Neural cell (in vitro differentiated cells): ENCODE results near the gene ZBTB7C. TPM values are rescaled to one million over a fixed set of nuclear protein-coding genes. Genes with fewer than 3 reads are reported as not detected.

ENCODE experiments used
- H2AFZ ChIP-seq: fragments of 200-600, 300-800 bp; sonication (generic), shearing (Covaris generic); 2 replicates; pipeline ENCODE4 v1.6.0; 2014; ENCODE audit warnings: low read depth, mild to moderate bottlenecking, antibody characterized with exemption, low read length, moderate library complexity
- H3F3A ChIP-seq: fragments of 200-600 bp; shearing (Covaris generic); 2 replicates; pipeline ENCODE4 v1.6.1; 2016; ENCODE audit warnings: mild to moderate bottlenecking, moderate library complexity, mixed read lengths, antibody characterized with exemption, low read length; ENCODE audit not compliant: insufficient read depth, poor library complexity, severe bottlenecking
- H3K27ac ChIP-seq: fragments of 200-600, 300-800 bp; sonication (generic), shearing (Covaris generic); 2 replicates; pipeline ENCODE4 v1.5.1; 2014; ENCODE audit warnings: mild to moderate bottlenecking, low read length, moderate library complexity
- H3K27me3 ChIP-seq: fragments of 300-800, 200-600 bp; sonication (generic), shearing (Covaris generic); 2 replicates; pipeline ENCODE4 v1.6.0; 2014; ENCODE audit warnings: mild to moderate bottlenecking, low read depth, low read length, moderate library complexity; ENCODE audit not compliant: insufficient read depth
- H3K36me3 ChIP-seq: fragments of 300-800, 200-600 bp; sonication (generic), shearing (Covaris generic); 2 replicates; pipeline ENCODE4 v1.5.1; 2014; ENCODE audit warnings: mild to moderate bottlenecking, antibody characterized with exemption, low read length, moderate library complexity; ENCODE audit not compliant: insufficient read depth
- H3K4me2 ChIP-seq: fragments of 300-800, 200-600 bp; sonication (generic), shearing (Covaris generic); 2 replicates; pipeline ENCODE4 v1.6.0; 2014; ENCODE audit warnings: mild to moderate bottlenecking, low read length
- H3K4me3 ChIP-seq: fragments of 300-800, 200-600 bp; sonication (generic), shearing (Covaris generic); 2 replicates; pipeline ENCODE4 v1.5.1; 2014; ENCODE audit warnings: mild to moderate bottlenecking, low read length, moderate library complexity
- H3K79me2 ChIP-seq: fragments of 200-600 bp; shearing (Covaris generic); replicated peaks from 2 replicates; pipeline ENCODE4 v1.6.0; 2014; ENCODE audit warnings: mild to moderate bottlenecking, low read length, moderate library complexity; ENCODE audit not compliant: insufficient read depth
- H3K9ac ChIP-seq: fragments of 300-800, 200-600 bp; sonication (generic), shearing (Covaris generic); 2 replicates; pipeline ENCODE4 v1.6.1; 2016; ENCODE audit warnings: mild to moderate bottlenecking, low read length, mixed read lengths
- H3K9me2 ChIP-seq: fragments of 200-600 bp; shearing (Covaris generic); 2 replicates; pipeline ENCODE4 v1.6.1; 2016; ENCODE audit warnings: mild to moderate bottlenecking, low read length, mixed read lengths; ENCODE audit not compliant: insufficient read depth
- H3K9me3 ChIP-seq: fragments of 200-600, 300-800 bp; sonication (generic), shearing (Covaris generic); 2 replicates; pipeline ENCODE4 v1.6.1; 2016; ENCODE audit warnings: mild to moderate bottlenecking, mixed run types, low read length, moderate library complexity, mixed read lengths
- H4K20me1 ChIP-seq: fragments of 200-600 bp; shearing (Covaris generic); 2 replicates; pipeline ENCODE4 v1.6.1; 2016; ENCODE audit warnings: mild to moderate bottlenecking, mixed run types; ENCODE audit not compliant: insufficient read depth
- CTCF ChIP-seq: fragments of 450-650 bp; IDR thresholded peaks from 2 replicates; pipeline ENCODE4 v1.5.1; 2014; ENCODE audit warnings: antibody characterized with exemption, mild to moderate bottlenecking, moderate library complexity; ENCODE audit not compliant: poor library complexity, severe bottlenecking
- EZH2 ChIP-seq: fragments of 200-600, 300-800 bp; shearing (Covaris generic), sonication (generic); IDR thresholded peaks from 2 replicates; pipeline ENCODE4 v1.6.1; 2014; ENCODE audit warnings: antibody characterized with exemption, low read length, borderline replicate concordance, mild to moderate bottlenecking; ENCODE audit not compliant: insufficient read depth, poor library complexity, severe bottlenecking
- MXI1 ChIP-seq: fragments of 450-650 bp; conservative IDR thresholded peaks from 2 replicates; pipeline ENCODE4 v1.6.1; 2014; ENCODE audit warnings: antibody characterized with exemption, mild to moderate bottlenecking; ENCODE audit not compliant: poor library complexity, severe bottlenecking
- POLR2AphosphoS5 ChIP-seq: IDR thresholded peaks from 2 replicates; pipeline ENCODE4 v1.6.1; 2012
- RAD21 ChIP-seq: fragments of 450-650 bp; conservative IDR thresholded peaks from 2 replicates; pipeline ENCODE4 v1.6.1; 2014; ENCODE audit warnings: antibody characterized with exemption, mild to moderate bottlenecking, moderate library complexity
- REST ChIP-seq: IDR thresholded peaks from 2 replicates; pipeline ENCODE4 v1.6.1; 2012; ENCODE audit warnings: borderline replicate concordance
- TAF1 ChIP-seq: IDR thresholded peaks from 2 replicates; pipeline ENCODE4 v1.6.1; 2012; ENCODE audit warnings: low read depth
- polyA plus RNA-seq: library from polyadenylated mRNA; depleted of rRNA; stranded (reverse); fragments of >200 nt; gene quantifications from 2 replicates; pipeline ENCODE4 v1.2.3, GENCODE V29; 2014

ZBTB7C gene
- polyA plus RNA-seq, 1 donor from 2014 or later, result 2.4 TPM

- Histone ChIP-seq H3K36me3 (no peaks in the 10 kb centered on the region), H2AFZ (no peak overlapping the region), H3K4me2 (no peak overlapping the region), H3K27ac (no peak overlapping the region), H3K79me2 (no peaks in the 10 kb centered on the region), H3K27me3 (no peaks in the 10 kb centered on the region), H4K20me1 (no peaks in the 10 kb centered on the region), H3K9me2 (no peaks in the 10 kb centered on the region), H3F3A (no peaks in the 10 kb centered on the region), H3K4me3 (no peak overlapping the region), H3K9me3 (no peaks in the 10 kb centered on the region), H3K9ac (no peak overlapping the region)
- no peak for TF ChIP-seq RAD21
- TF ChIP-seq TAF1, result no peak
- no peak for TF ChIP-seq MXI1
- TF ChIP-seq EZH2, result no peak
- TF ChIP-seq REST, result no peak
- TF ChIP-seq POLR2AphosphoS5, result no peak
Observed at GRCh38 chr18:48029296-48029986, 379.7 kb downstream of the ZBTB7C start.

- Histone ChIP-seq H3K36me3 (no peaks in the 10 kb centered on the region), H3K9ac (no peak overlapping the region), H3K9me2 (no peaks in the 10 kb centered on the region), H2AFZ (no peak overlapping the region), H3K9me3 (no peaks in the 10 kb centered on the region), H3K27ac (no peak overlapping the region), H3K27me3 (no peaks in the 10 kb centered on the region), H3F3A (no peaks in the 10 kb centered on the region), H3K4me2 (no peak overlapping the region), H4K20me1 (no peaks in the 10 kb centered on the region), H3K79me2 (no peaks in the 10 kb centered on the region), H3K4me3 (no peak overlapping the region)
- TF ChIP-seq CTCF (no peak), EZH2 (no peak), POLR2AphosphoS5 (no peak)
Observed at GRCh38 chr18:48028696-48029095, 380.5 kb downstream of the ZBTB7C start.

- no peak overlapping the region for H3K4me2 ChIP-seq
- H3K4me3 ChIP-seq, result no peak overlapping the region
- no peaks in the 10 kb centered on the region for H3K9me2 ChIP-seq
- no peaks in the 10 kb centered on the region for H3K36me3 ChIP-seq
- no peaks in the 10 kb centered on the region for H4K20me1 ChIP-seq
- no peaks in the 10 kb centered on the region for H3K79me2 ChIP-seq
- no peak overlapping the region for H3K9ac ChIP-seq
- H3K27ac ChIP-seq, result no peak overlapping the region
- no peak overlapping the region for H2AFZ ChIP-seq
- no peaks in the 10 kb centered on the region for H3F3A ChIP-seq
- H3K9me3 ChIP-seq, result no peaks in the 10 kb centered on the region
- TF ChIP-seq CTCF (peak; percentile 9), POLR2AphosphoS5 (no peak)
- H3K27me3 ChIP-seq, result no peaks in the 10 kb centered on the region
Observed at GRCh38 chr18:48028081-48028480, 381.1 kb downstream of the ZBTB7C start.
